GM18867 (cell line): Measurements from ENCODE around the gene SEMA6A.
A peak's percentile ranks its signal among the peaks of the same experiment; 100 is the strongest.

Experiments
- ATAC-seq: cut with Tn5 transposase; IDR thresholded peaks from one replicate; pipeline ENCODE4 v1.9.1; 2021; ENCODE audit warnings: mild to moderate bottlenecking, moderate library complexity; ENCODE audit not compliant: unreplicated experiment

Gene SEMA6A

GRCh38 chr5:116577064-116577788, 2.6 kb upstream of the SEMA6A start:
- ATAC-seq = peak; percentile 53

GRCh38 chr5:116576053-116576713, 1.6 kb upstream of the SEMA6A start:
- ATAC-seq = peak; percentile 48

GRCh38 chr5:116575326-116576052, 866 bp upstream of the SEMA6A start:
- peak; percentile 3 for ATAC-seq

GRCh38 chr5:116573702-116574366, 789 bp downstream of the SEMA6A start:
- no peak for ATAC-seq

GRCh38 chr5:116573279-116573701, 1.3 kb downstream of the SEMA6A start:
- no peak for ATAC-seq

GRCh38 chr5:116572350-116573278, 2.0 kb downstream of the SEMA6A start:
- no peak for ATAC-seq

- no peak for ATAC-seq
Measured at GRCh38 chr5:116571568-116572349, 2.9 kb downstream of the SEMA6A start.

GRCh38 chr5:116569999-116570398, 4.6 kb downstream of the SEMA6A start:
- no peak for ATAC-seq

- no peak for ATAC-seq
Measured at GRCh38 chr5:116567106-116567505, 7.5 kb downstream of the SEMA6A start.

- peak; percentile 88 for ATAC-seq
Measured at GRCh38 chr5:116566251-116566650, 8.4 kb downstream of the SEMA6A start.

GRCh38 chr5:116564756-116565490, 9.7 kb downstream of the SEMA6A start:
- ATAC-seq = no peak

GRCh38 chr5:116564312-116564711, 10.3 kb downstream of the SEMA6A start:
- ATAC-seq = no peak

- ATAC-seq = no peak
Measured at GRCh38 chr5:116563736-116564308, 10.8 kb downstream of the SEMA6A start.

GRCh38 chr5:116562669-116563068, 12.0 kb downstream of the SEMA6A start:
- ATAC-seq = no peak

GRCh38 chr5:116561658-116562057, 13.0 kb downstream of the SEMA6A start:
- no peak for ATAC-seq

- ATAC-seq = no peak
Measured at GRCh38 chr5:116559673-116560164, 14.9 kb downstream of the SEMA6A start.

GRCh38 chr5:116559239-116559638, 15.4 kb downstream of the SEMA6A start:
- no peak for ATAC-seq

- peak; percentile 74 for ATAC-seq
Measured at GRCh38 chr5:116557669-116558271, 16.9 kb downstream of the SEMA6A start.
